Uterus (tissue), 2 donors: Measurements from ENCODE around the gene KCNMA1.
"Not testable (repeated sequence)": the region's sequence is repeated elsewhere in the genome, so short reads cannot be mapped to it uniquely, and the experiment has no call there.

Source experiments
- CTCF ChIP-seq, 4 experiments: fragments of 200-600 bp in 2 of 4; fragments of 450-650 bp in 2 of 4; sonication (generic) in 2 of 4; IDR thresholded peaks; one replicate each; pipeline ENCODE4 v1.5.1; 2016 to 2019; ENCODE audit warnings: antibody characterized with exemption in 4 of 4, mild to moderate bottlenecking in 2 of 4, moderate library complexity in 1 of 4
- POLR2A ChIP-seq, 2 donors: fragments of 450-650 bp; IDR thresholded peaks; one replicate each; pipeline ENCODE4 v1.6.1; 2016; ENCODE audit warnings: antibody characterized with exemption in 2 of 2, mild to moderate bottlenecking in 1 of 2, moderate library complexity in 1 of 2

GRCh38 chr10:77589703-77590102, 47.9 kb downstream of the KCNMA1 start:
- TF ChIP-seq CTCF, POLR2A (IDR thresholded peaks at IDR 0.05): not testable (repeated sequence)
